Occipital lobe (tissue), 2 donors: Measurements from ENCODE around the gene NUDT12. TPM values are rescaled to one million over a fixed set of nuclear protein-coding genes. Genes with fewer than 3 reads are reported as not detected.

Experiments
- DNase-seq: peaks from one replicate; lab custom pipeline; 2025; lab: John Stamatoyannopoulos, UW
- total RNA-seq: library from RNA; depleted of rRNA; stranded (reverse); fragments of >200 nt; gene quantifications from one replicate; pipeline ENCODE4 v1.2.3, GENCODE V29; 2014

NUDT12 gene
- 34.8 TPM for total RNA-seq

- DNase-seq = peak; percentile 81
Observed at GRCh38 chr5:103562453-103563157, at the start of gene NUDT12. Gene NUDT12 (minus strand): TSS chr5:103562789. CDS start chr5:103560248, 2,541 bp downstream.

- DNase-seq = no peak
Observed at GRCh38 chr5:103607346-103607745, 44.8 kb upstream of the NUDT12 start.

DNA sequence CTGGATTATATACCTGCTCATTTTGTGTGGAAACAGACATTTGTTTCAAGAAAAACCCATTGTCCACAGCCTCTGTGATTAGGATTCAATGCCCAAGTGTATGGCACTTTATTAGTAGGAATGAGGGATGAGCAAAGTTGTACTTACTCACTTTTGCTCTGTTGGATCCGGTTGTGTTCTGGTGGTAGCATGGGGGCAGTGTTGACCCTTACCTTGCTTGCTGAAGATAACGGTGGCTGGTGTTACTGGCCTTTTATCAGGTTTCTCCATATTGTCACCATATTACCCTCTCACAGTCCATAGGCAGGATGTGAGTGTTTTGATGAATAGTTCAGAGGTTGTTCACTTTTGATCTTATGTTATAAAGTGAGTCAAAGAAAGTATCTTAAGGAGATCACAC is 42.7 kb upstream of the NUDT12 start:
- DNase-seq = no peak

- no peak for DNase-seq
Observed at GRCh38 chr5:103602438-103602837, 39.8 kb upstream of the NUDT12 start.

- DNase-seq = no peak
Observed at GRCh38 chr5:103601314-103601713, 38.7 kb upstream of the NUDT12 start.

DNA sequence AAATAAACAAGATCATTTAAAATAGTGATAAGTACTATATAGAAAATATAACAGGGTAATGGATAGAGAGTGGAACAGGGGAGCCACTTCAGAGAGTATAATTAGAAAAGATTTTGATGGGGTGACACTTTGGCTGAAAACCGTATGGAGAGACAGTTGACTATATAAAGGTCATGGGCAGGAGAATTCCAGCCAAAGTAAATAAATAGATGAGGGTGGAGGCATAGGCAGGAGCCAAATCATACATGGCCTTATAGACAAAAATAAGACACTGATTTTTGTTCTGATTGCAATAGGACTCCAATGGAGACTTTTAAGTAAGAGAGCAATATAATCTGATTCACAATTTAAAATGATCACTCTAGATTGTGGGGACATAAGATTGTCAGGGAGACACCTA is 37.5 kb upstream of the NUDT12 start:
- no peak for DNase-seq

GRCh38 chr5:103598997-103599566 is 36.5 kb upstream of the NUDT12 start:
- no peak for DNase-seq

GRCh38 chr5:103590221-103590620 is 27.6 kb upstream of the NUDT12 start:
- DNase-seq = no peak

DNA sequence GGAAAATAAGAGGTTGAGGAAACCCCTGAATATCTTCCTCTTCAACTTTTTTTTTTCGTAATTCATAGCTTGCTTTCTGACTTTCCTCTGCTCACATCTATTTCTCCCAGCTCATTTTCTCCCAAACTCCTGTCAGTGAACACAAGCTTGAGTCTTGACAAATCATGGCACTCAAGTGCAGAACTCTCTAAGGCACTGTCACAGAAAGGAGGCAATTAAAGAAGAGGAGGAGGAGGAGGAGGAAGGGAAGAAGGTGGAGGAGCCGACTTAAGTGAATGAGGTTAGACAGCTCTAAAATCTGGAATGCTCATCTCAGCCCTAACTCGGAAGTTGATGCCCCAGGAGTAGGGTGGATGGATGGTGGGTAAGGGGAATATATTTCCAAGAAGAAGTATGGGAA is 27.2 kb upstream of the NUDT12 start:
- DNase-seq = no peak

DNA sequence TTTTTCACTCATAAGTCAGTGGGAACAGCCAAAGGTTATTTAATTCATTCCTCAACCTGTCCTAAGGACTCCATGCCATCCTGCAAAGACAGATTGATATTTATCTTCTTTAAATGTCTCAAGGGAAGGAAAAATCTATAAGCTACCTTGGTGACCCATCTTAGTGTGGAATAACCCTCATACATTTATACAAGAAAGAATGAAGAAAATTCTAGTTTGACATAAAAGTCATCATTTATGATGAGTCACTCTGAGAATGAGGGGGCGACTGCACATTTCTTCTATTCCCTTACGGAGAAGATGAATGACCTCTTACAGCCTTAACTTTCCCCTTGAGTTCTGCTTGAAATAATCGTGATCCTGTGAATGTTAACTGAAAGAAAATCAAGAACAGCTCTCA is 26.8 kb upstream of the NUDT12 start:
- no peak for DNase-seq

- DNase-seq = no peak
Observed at GRCh38 chr5:103587185-103587748, 24.7 kb upstream of the NUDT12 start.

DNA sequence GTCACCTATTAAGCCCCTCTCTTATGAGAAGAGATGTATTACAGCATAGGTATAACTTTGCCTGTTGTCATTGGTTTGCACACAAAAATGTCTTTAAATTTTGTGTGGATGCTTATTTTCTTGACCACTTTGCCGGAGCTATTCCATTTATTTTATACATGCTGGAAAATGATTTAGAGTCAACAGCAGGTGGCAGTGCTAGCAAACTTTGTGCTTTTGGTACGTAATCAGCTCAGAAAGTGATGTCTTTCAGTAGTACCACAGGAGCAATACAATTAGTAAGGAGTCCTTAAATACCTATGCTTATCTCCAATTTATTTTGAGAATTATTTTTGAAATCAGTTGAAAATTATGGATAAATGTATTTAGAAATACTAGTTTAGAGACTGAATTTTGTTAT is 19.8 kb upstream of the NUDT12 start:
- DNase-seq = no peak

GRCh38 chr5:103573411-103573810 is 10.8 kb upstream of the NUDT12 start:
- DNase-seq = no peak

DNA sequence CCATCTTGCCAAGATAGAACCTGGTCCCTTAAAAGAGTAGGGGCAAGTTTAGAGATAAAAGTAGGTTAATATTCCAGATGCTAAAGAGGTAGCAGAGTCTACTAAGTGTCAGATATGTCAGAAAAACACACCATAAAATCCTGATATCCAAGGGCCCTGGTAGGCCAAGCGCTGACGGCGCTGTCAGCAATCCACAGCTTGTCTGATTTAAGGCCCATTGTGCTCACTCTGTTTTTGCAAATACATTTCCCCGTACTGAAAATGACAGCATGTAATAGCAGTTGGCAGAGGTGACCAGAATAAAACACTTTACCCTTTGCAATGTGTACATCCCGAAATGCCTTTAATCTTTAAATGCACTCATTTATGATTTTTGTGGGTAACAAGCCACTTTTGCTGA is 9.9 kb upstream of the NUDT12 start:
- DNase-seq = no peak

GRCh38 chr5:103571730-103572129 is 9.1 kb upstream of the NUDT12 start:
- no peak for DNase-seq

DNA sequence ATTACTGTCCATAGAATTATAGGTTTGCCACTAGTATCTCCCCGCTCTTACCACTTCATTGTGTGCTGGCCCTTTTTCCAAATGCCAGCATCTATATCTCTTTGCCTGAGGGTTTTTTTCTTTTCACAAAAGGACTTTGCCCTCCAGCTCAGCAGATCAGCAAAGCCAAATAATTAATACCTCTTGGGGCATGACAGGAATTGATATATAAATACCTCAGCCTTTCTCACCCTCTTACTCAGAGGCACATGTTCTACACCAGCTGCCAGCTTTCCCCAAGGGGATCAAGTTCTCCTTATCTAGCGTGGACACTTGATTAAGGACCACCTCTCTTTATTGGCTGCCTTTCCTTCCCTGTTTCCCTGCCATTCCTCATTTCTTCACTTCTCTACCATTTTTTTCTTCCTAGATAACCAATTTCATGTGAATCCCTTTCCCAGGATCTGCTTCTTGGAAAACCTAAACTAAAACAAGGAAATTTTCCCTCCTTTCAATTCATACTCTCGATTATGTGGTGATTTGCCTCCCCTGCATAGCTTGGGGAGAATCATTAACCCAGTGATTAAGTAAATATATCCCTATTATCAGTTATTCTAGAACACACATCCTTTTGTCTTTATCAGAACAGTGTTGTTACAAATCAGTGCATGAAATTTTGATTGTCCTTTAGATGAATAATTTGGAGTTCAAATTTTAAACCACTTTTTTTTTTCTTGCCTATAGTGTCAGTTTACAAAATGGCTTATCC is 6.9 kb upstream of the NUDT12 start:
- DNase-seq = no peak

DNA sequence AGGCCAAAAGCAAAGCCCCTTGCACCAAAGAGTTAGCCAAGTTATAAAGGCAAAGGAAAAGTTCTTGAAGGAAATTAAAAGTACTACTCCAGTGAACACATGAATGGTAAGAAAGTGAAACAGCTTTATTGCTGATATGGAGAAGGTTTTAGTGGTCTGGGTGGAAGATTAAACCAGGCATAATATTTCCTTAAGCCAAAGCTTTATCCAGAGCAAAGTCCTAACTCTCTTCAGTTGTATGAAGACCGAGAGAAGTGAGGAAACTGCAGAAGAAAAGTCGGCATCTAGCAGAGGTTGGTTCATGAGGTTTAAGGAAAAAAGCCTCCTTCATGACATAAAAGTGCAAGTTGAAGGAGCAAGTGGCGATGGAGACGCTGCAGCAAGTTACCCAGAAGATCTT is 3.1 kb upstream of the NUDT12 start:
- DNase-seq = no peak

GRCh38 chr5:103561685-103562452 is 720 bp downstream of the NUDT12 start:
- DNase-seq = no peak

DNA sequence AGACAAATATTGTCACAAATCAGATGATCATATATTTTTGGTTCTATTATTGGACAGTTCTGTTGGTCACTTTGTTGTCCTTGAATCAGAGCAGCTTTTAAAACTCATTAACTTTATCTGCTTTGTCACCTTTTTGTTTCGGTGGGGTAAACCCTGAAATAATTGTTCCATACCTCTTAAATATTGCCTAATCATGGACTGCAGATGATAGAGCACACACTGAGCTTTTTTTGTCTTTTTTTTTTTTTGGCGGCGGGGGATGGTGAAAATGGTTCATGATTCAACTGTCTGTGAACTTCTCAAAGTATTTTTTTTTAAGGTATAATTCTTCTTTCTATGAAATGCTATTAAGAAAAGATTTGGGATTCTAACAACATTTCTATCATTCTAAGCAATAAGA is 1.8 kb downstream of the NUDT12 start:
- DNase-seq = no peak

GRCh38 chr5:103546858-103547257 is 15.7 kb downstream of the NUDT12 start:
- no peak for DNase-seq

GRCh38 chr5:103542441-103542840 is 20.1 kb downstream of the NUDT12 start:
- no peak for DNase-seq

DNA sequence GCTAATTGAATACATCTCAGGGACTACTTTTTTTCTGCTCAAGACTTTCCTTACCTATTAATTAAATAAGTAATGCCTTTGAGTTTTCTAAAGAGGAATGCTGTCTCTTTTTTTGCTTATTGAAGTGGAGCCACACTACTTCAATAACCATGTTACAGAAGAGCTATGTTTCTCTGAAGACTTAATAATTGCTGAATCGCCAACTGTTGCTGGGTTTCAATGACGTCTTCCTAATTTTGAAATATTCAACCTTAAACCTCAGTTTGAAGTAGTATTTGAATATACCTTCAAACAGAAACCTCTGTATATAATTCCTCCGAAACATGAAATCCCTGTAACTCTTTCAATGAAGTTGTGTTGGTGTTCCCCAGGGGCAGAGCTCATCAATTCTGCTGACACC is 21.0 kb downstream of the NUDT12 start:
- DNase-seq = no peak
